AG04449 (cell line): Measurements from ENCODE around the gene GRIN2A.

Experiments used
- CTCF ChIA-PET: fragments of 350-600 bp; formaldehyde crosslinking; extraction: SDS; loops from one replicate; lab custom pipeline; 2021; ENCODE audit warnings: antibody characterized with exemption; lab: Yijun Ruan, JAX
- POLR2A ChIA-PET: fragments of 400-600, 350-600 bp; formaldehyde crosslinking; extraction: SDS; loops from one replicate; lab custom pipeline; 2020; ENCODE audit warnings: antibody characterized with exemption, inconsistent platforms; lab: Yijun Ruan, JAX
- DNase-seq: peaks from one replicate; pipeline ENCODE4 v3.0.0-alpha.2; 2010; ENCODE audit warnings: low read depth, low spot score
- H3K4me3 ChIP-seq: 2 replicates; pipeline ENCODE4 v1.5.1; 2011; ENCODE audit warnings: low read depth, mild to moderate bottlenecking, control low read depth, low read length
- CTCF ChIP-seq: IDR thresholded peaks from one replicate; pipeline ENCODE4 v1.5.1; 2011; ENCODE audit warnings: mild to moderate bottlenecking, moderate library complexity, low read length, control low read depth, inconsistent platforms; ENCODE audit not compliant: insufficient read depth; ENCODE audit errors: missing control alignments

GRIN2A gene

GRCh38 chr16:9965079-9965478, 217.1 kb downstream of the GRIN2A start:
- TF ChIP-seq CTCF: no peak
- POLR2A ChIA-PET: no interaction called here
- DNase-seq: no peak
- CTCF ChIA-PET: no interaction called here
- no peak overlapping the region for H3K4me3 ChIP-seq

- H3K4me3 ChIP-seq: no peak overlapping the region
- no peak for TF ChIP-seq CTCF
- POLR2A ChIA-PET: no interaction called here
- CTCF ChIA-PET: no interaction called here
- DNase-seq: no peak
These were observed 217.8 kb downstream of the GRIN2A start for GRCh38 chr16:9964426-9964825.

GRCh38 chr16:9957433-9957832, 224.8 kb downstream of the GRIN2A start:
- no peak for DNase-seq
- CTCF ChIA-PET: no interaction called here
- no peak overlapping the region for H3K4me3 ChIP-seq
- no peak for TF ChIP-seq CTCF
- POLR2A ChIA-PET: no interaction called here

- no peak overlapping the region for H3K4me3 ChIP-seq
- DNase-seq: no peak
- TF ChIP-seq CTCF: no peak
- POLR2A ChIA-PET: no interaction called here
- CTCF ChIA-PET: no interaction called here
These were observed 225.2 kb downstream of the GRIN2A start for GRCh38 chr16:9957002-9957401.

GRCh38 chr16:9955677-9956076, 226.6 kb downstream of the GRIN2A start:
- CTCF ChIA-PET: no interaction called here
- no peak overlapping the region for H3K4me3 ChIP-seq
- no peak for TF ChIP-seq CTCF
- no peak for DNase-seq
- POLR2A ChIA-PET: no interaction called here

GRCh38 chr16:9953908-9954570, 228.2 kb downstream of the GRIN2A start:
- H3K4me3 ChIP-seq: no peak overlapping the region
- ChIA-PET CTCF (no interaction called here), POLR2A (no interaction called here)
- no peak for DNase-seq
- no peak for TF ChIP-seq CTCF
